ENCODE data around the gene STAC.

The STAC gene, protein sequence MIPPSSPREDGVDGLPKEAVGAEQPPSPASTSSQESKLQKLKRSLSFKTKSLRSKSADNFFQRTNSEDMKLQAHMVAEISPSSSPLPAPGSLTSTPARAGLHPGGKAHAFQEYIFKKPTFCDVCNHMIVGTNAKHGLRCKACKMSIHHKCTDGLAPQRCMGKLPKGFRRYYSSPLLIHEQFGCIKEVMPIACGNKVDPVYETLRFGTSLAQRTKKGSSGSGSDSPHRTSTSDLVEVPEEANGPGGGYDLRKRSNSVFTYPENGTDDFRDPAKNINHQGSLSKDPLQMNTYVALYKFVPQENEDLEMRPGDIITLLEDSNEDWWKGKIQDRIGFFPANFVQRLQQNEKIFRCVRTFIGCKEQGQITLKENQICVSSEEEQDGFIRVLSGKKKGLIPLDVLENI

DNA sequence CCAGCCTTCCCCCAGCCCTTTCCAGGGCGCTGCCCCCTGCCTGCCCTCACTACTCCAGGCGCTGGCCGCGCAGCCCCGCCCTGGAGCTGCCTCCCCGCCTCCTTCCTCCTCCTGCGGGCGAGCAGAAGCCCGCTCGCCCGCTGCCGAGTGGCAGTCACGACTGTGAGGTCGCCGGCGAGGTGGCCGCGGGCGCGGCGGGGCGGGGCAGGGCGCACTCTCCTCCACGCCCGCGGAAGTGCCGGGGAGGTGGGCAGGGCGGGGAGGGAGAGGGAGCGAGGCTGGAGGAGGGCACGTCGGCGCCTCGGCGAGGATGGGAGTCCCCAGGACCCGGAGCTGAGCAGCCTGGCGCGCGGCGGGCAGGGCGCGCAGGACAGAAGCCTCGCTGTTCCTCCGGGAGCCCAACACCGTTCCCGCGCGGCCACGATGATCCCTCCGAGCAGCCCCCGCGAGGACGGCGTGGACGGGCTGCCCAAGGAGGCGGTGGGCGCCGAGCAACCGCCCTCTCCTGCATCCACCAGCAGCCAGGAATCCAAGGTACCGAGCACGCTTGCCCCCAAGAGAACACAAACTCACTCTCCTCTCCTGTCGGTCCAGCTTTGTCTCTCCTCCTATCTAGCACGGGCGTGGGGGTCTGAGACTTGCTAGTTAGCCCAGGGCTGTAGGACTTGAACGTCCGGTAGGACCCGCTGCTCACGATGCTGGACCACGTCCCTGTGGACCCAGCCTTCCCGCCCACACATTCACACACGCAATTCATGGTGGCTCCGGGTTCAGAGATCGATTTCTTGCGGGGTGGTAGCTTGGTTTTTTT, at the start of gene STAC:
STAC (plus strand) TSS at position 284 of the 811 bp plus-strand sequence; CDS start at position 424, 140 bp downstream.
- peaks cover 0 to 6% (median 0%) of the 10 kb centered on the region in 10 experiments; a peak in 3 of 20 replicates for H3K4me1 ChIP-seq
- peaks cover 0 to 7% (median 0%) of the 10 kb centered on the region in 11 experiments; a peak in 4 of 22 replicates for H3K9me3 ChIP-seq (replicated peaks in 1 of 11)
- H3K9ac ChIP-seq, result peak within 1 kb of the TSS; percentile 53 to 74 (median 65); a peak in 20 of 22 replicates
- no peaks in the 10 kb centered on the region for H4K20me1 ChIP-seq
- peak within 1 kb of the TSS; percentile 73 to 85 (median 80) for H3K4me2 ChIP-seq
- H3K36me3 ChIP-seq, result no peaks in the 10 kb centered on the region
- peaks cover 0 to 13% (median 7%) of the 10 kb centered on the region in 11 experiments; a peak in 10 of 22 replicates for H3K27me3 ChIP-seq
- H3K27ac ChIP-seq, result peak within 1 kb of the TSS in 5 of 11 experiments; percentile 32 to 64 (median 41); a peak in 8 of 22 replicates
- no peak for TF ChIP-seq Cebpa-rat (IDR thresholded peaks at IDR 0.05)
- peak within 1 kb of the TSS; percentile 52 to 75 (median 63) for H3K4me3 ChIP-seq

GRCh38 chr3:36332139-36332538, 48.2 kb upstream of the STAC start:
- Histone ChIP-seq H3K27ac (no peak overlapping the region), H4K20me1 (no peaks in the 10 kb centered on the region), H3K9ac (no peak overlapping the region), H3K4me3 (no peak overlapping the region), H3K9me3 (replicated peaks in 1 of 11) (no peaks in the 10 kb centered on the region), H3K4me2 (no peak overlapping the region), H3K4me1 (no peaks in the 10 kb centered on the region), H3K36me3 (no peaks in the 10 kb centered on the region), H3K27me3 (no peaks in the 10 kb centered on the region)
- no peak for TF ChIP-seq Cebpa-rat (IDR thresholded peaks at IDR 0.05)

DNA sequence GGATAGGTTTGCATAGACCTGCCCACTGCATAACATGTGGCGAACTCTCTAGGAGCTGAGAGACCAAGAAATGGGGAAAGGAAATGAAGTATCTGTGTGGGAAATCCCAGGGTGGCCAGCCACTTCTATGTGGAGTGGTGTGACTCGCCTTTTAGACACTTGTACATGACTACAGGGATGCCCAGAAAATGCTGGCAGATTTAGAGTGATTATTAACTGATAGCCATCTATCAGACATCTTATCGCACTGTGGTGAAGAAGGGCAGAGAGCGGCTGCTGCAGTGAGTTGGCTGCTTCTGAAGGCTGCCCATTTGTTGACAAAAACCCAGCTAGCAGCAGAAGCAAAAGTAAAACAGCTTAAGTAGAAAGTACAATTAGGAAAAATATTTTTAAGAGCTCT, 18.1 kb upstream of the STAC start:
- Histone ChIP-seq H3K27ac (no peak overlapping the region), H3K4me2 (no peak overlapping the region), H3K9me3 (replicated peaks in 1 of 11) (peaks cover 0 to 11% (median 5%) of the 10 kb centered on the region in 11 experiments; a peak in 11 of 22 replicates), H3K36me3 (no peaks in the 10 kb centered on the region), H3K9ac (no peak overlapping the region), H3K27me3 (no peaks in the 10 kb centered on the region), H3K4me3 (no peak overlapping the region), H4K20me1 (no peaks in the 10 kb centered on the region), H3K4me1 (peaks cover 4 to 10% (median 7%) of the 10 kb centered on the region in 10 experiments; a peak in 14 of 20 replicates)
- no peak for TF ChIP-seq Cebpa-rat (IDR thresholded peaks at IDR 0.05)

DNA sequence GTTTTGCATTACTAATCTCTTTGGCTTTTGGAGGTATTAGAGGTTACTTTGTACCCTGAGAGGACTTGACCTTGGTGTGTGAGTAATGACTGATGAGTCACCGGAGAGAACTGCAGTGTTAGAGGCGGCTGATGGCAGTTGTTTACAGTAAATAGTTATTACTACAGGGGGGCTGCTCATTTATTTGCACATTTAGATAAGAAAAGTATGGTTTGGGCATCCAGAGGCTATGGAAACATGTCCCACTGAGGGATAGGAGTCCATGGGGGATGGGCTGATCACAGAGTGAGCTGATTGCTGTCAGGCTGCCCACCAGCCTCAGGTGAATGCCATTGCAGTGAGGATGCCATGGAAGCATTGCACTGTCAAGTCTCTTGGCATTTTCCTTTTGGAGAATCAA, 17.3 kb upstream of the STAC start:
- H4K20me1 ChIP-seq, result no peaks in the 10 kb centered on the region
- H3K36me3 ChIP-seq, result no peaks in the 10 kb centered on the region
- peak overlapping the region in 2 of 11 experiments; percentile 3 to 8; a peak in 1 of 22 replicates for H3K4me2 ChIP-seq
- H3K9ac ChIP-seq, result no peak overlapping the region
- TF ChIP-seq Cebpa-rat (IDR thresholded peaks at IDR 0.05), result no peak
- no peaks in the 10 kb centered on the region for H3K27me3 ChIP-seq
- no peak overlapping the region for H3K27ac ChIP-seq
- peaks cover 0 to 11% (median 5%) of the 10 kb centered on the region in 11 experiments; a peak in 11 of 22 replicates for H3K9me3 ChIP-seq (replicated peaks in 1 of 11)
- H3K4me1 ChIP-seq, result peaks cover 4 to 10% (median 7%) of the 10 kb centered on the region in 10 experiments; a peak in 14 of 20 replicates
- H3K4me3 ChIP-seq, result no peak overlapping the region

- Histone ChIP-seq H3K4me2 (peak overlapping the region in 8 of 11 experiments; percentile 2 to 48 (median 39); a peak in 11 of 22 replicates), H3K9me3 (replicated peaks in 1 of 11) (peaks cover 0 to 7% (median 4%) of the 10 kb centered on the region in 11 experiments; a peak in 11 of 22 replicates), H3K9ac (no peak overlapping the region), H3K4me1 (peaks cover 4 to 10% (median 7%) of the 10 kb centered on the region in 10 experiments; a peak in 14 of 20 replicates), H3K27me3 (no peaks in the 10 kb centered on the region), H3K27ac (no peak overlapping the region), H4K20me1 (no peaks in the 10 kb centered on the region), H3K4me3 (no peak overlapping the region), H3K36me3 (no peaks in the 10 kb centered on the region)
- no peak for TF ChIP-seq Cebpa-rat (IDR thresholded peaks at IDR 0.05)
These were observed 16.0 kb upstream of the STAC start for GRCh38 chr3:36364260-36364659.

DNA sequence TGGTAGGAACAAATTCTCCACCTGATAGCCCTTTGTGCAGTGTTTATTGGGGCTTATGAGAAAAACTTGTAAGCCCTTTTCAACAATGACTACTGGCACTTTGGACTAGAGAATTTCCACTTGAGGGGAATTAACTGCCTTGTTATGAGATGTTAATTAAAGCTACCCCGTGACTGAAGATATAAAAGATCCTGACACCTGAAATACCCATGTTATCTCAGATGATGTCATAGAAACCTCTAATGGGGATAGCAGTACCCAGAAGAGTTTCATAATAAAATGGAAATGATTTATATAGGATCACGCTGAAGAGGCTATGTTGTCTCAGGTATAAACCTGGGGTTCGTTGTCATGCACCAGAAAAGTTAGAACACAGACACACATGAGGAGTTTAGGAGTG, 14.5 kb upstream of the STAC start:
- Histone ChIP-seq H3K27ac (no peak overlapping the region), H3K4me1 (peaks cover 4 to 10% (median 7%) of the 10 kb centered on the region in 10 experiments; a peak in 14 of 20 replicates), H3K9ac (no peak overlapping the region), H3K4me3 (no peak overlapping the region), H3K4me2 (no peak overlapping the region), H3K36me3 (no peaks in the 10 kb centered on the region), H4K20me1 (no peaks in the 10 kb centered on the region), H3K9me3 (replicated peaks in 1 of 11) (no peaks in the 10 kb centered on the region; a peak in 1 of 22 replicates), H3K27me3 (no peaks in the 10 kb centered on the region)
- TF ChIP-seq Cebpa-rat (IDR thresholded peaks at IDR 0.05), result no peak

DNA sequence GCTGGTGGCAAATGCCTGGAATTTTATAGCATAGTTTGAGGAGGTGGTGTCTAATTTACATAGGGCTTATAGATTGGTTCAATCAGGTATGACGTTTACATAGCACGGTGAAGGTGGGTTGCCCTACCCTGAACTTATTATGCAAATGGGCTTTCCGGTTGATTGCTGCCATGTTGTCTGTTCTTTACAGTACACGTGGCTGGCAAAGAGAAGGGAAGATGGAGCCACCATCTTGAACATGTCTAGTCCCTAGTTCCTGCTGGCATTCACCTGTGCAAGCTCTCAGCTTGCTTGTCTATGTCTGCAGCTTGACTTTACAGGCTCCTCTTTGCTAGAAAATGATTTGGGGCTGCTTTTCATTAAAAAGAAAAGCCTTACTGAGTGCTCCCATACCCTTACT, 14.0 kb upstream of the STAC start:
- Histone ChIP-seq H3K36me3 (no peaks in the 10 kb centered on the region), H3K27ac (no peak overlapping the region), H3K4me1 (peaks cover 4 to 10% (median 7%) of the 10 kb centered on the region in 10 experiments; a peak in 14 of 20 replicates), H3K4me3 (no peak overlapping the region), H3K27me3 (no peaks in the 10 kb centered on the region), H3K9ac (no peak overlapping the region), H3K9me3 (replicated peaks in 1 of 11) (no peaks in the 10 kb centered on the region; a peak in 1 of 22 replicates), H4K20me1 (no peaks in the 10 kb centered on the region), H3K4me2 (no peak overlapping the region)
- no peak for TF ChIP-seq Cebpa-rat (IDR thresholded peaks at IDR 0.05)

DNA sequence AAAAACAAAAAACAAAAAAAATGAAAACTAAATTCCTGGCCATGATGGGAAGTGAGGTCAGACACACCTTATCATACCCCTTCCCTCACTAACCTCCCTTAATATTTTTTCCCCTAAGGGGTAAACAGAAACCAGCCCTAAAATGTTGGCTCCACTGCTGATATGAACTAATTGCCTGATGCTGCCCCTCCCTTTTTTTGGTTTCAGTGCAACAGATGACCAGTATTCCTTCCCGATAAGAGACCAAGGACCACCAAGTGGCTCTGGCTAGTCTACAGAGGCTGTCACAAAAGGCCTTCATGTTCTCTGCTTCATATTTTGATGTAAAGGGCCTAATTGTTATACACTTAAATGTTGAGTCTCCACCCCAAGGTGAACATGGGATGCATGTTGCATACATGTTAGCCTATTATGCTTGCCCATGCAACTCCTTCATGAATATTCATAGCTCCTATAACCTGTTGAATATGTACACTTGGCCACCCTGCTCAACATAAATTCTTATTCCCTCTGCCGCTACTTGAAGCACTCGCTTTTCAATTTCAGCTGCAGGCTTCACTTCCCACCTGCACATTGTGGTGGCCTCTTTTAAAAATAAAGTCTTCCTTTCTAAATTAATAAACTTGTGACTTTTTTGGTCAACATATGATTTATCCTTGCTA, 12.3 kb upstream of the STAC start:
- H3K4me3 ChIP-seq, result no peak overlapping the region
- H3K4me2 ChIP-seq, result no peak overlapping the region
- no peak for TF ChIP-seq Cebpa-rat (IDR thresholded peaks at IDR 0.05)
- no peak overlapping the region for H3K27ac ChIP-seq
- H3K36me3 ChIP-seq, result no peaks in the 10 kb centered on the region
- no peaks in the 10 kb centered on the region; a peak in 1 of 22 replicates for H3K9me3 ChIP-seq (replicated peaks in 1 of 11)
- H4K20me1 ChIP-seq, result no peaks in the 10 kb centered on the region
- H3K9ac ChIP-seq, result no peak overlapping the region
- peaks cover 0 to 10% (median 6%) of the 10 kb centered on the region in 10 experiments; a peak in 13 of 20 replicates for H3K4me1 ChIP-seq
- no peaks in the 10 kb centered on the region for H3K27me3 ChIP-seq
